PC-3 (cell line): Measurements from ENCODE around the gene THRB. TPM values are rescaled to one million over a fixed set of nuclear protein-coding genes. Genes with fewer than 3 reads are reported as not detected.

ENCODE experiments used
- ATAC-seq: fragments of 200-7000 bp; cut with Tn5 transposase; 2 replicates; pipeline ENCODE4 v1.9.1; 2020; ENCODE audit warnings: mild to moderate bottlenecking, moderate library complexity
- BruUV-seq: library from RNA; stranded (reverse); fragments of 400-500 nt; replicated peaks from 2 replicates; lab custom pipeline; 2021; lab: Mats Ljungman, UMichigan
- CTCF ChIA-PET: fragments of 300-600 bp; sonication (Branson Sonifier 250); formaldehyde crosslinking; loops from one replicate; lab custom pipeline; 2022; ENCODE audit warnings: antibody characterized with exemption; lab: Charles Lee
- POLR2A ChIA-PET: fragments of 300-600 bp; sonication (Branson Sonifier 250); formaldehyde crosslinking; loops from one replicate; lab custom pipeline; 2022; ENCODE audit warnings: antibody characterized with exemption; ENCODE audit not compliant: unreplicated experiment; lab: Charles Lee
- DNase-seq: peaks from one replicate; pipeline ENCODE4 v3.0.0-alpha.2; 2015
- H2AFZ ChIP-seq: fragments of 300-600 bp; sonication (generic); 2 replicates; pipeline ENCODE4 v1.6.0; 2016; ENCODE audit warnings: antibody characterized with exemption, low read length
- H3F3A ChIP-seq: fragments of 300-600 bp; sonication (generic); one replicate; pipeline ENCODE4 v1.6.0; 2017; ENCODE audit warnings: antibody characterized with exemption, low read length, control low read depth, mild to moderate bottlenecking; ENCODE audit not compliant: unreplicated experiment
- H3K27ac ChIP-seq: fragments of 300-600 bp; sonication (generic); 2 replicates; pipeline ENCODE4 v1.5.1; 2016; ENCODE audit warnings: mild to moderate bottlenecking, low read length
- H3K27me3 ChIP-seq: fragments of 300-600 bp; sonication (generic); 2 replicates; pipeline ENCODE4 v1.6.1; 2016; ENCODE audit warnings: low read length, mixed read lengths
- H3K36me3 ChIP-seq: fragments of 300-600 bp; sonication (generic); 2 replicates; pipeline ENCODE4 v1.6.1; 2016; ENCODE audit warnings: low read depth, mixed run types, low read length, mixed read lengths
- H3K4me1 ChIP-seq: fragments of 300-600 bp; sonication (generic); 2 replicates; pipeline ENCODE4 v1.5.1; 2016; ENCODE audit warnings: low read length; ENCODE audit not compliant: insufficient read depth
- H3K4me2 ChIP-seq: fragments of 300-600 bp; sonication (generic); 2 replicates; pipeline ENCODE4 v1.6.0; 2016; ENCODE audit warnings: low read length
- H3K4me3 ChIP-seq: fragments of 300-600 bp; sonication (generic); 2 replicates; pipeline ENCODE4 v1.5.1; 2016; ENCODE audit warnings: mild to moderate bottlenecking, low read length, mixed read lengths
- H3K79me2 ChIP-seq: fragments of 300-600 bp; sonication (generic); 2 replicates; pipeline ENCODE4 v1.6.1; 2017; ENCODE audit warnings: low read length, mixed read lengths
- H3K9ac ChIP-seq: fragments of 300-600 bp; sonication (generic); 2 replicates; pipeline ENCODE4 v1.6.0; 2016; ENCODE audit warnings: mild to moderate bottlenecking, low read length
- H3K9me2 ChIP-seq: fragments of 300-600 bp; sonication (generic); replicated peaks from 2 replicates; pipeline ENCODE4 v1.6.1; 2016; ENCODE audit warnings: mixed run types, low read length, mixed read lengths
- H3K9me3 ChIP-seq: fragments of 300-600 bp; sonication (generic); 2 replicates; pipeline ENCODE4 v1.6.1; 2016; ENCODE audit warnings: low read length, mixed read lengths
- H4K20me1 ChIP-seq: fragments of 300-600 bp; sonication (generic); 2 replicates; pipeline ENCODE4 v1.6.1; 2016; ENCODE audit warnings: low read length, mixed read lengths
- EZH2 ChIP-seq: fragments of 300-600 bp; sonication (generic); IDR thresholded peaks from one replicate; pipeline ENCODE4 v1.6.1; 2017; ENCODE audit warnings: antibody characterized with exemption, mild to moderate bottlenecking, low read length; ENCODE audit not compliant: unreplicated experiment
- EZH2phosphoT487 ChIP-seq: fragments of 300-600 bp; sonication (generic); IDR thresholded peaks from 2 replicates; pipeline ENCODE4 v1.6.1; 2018; ENCODE audit warnings: mild to moderate bottlenecking, antibody characterized with exemption, low read length, borderline replicate concordance
- intact Hi-C: fragments of 100-400 bp; cut with micrococcal nuclease; formaldehyde crosslinking; loops from 2 replicates; pipeline ENCODE4 v1.9.0; 2023
- total RNA-seq: library from RNA; depleted of rRNA; stranded (reverse); fragments of >200 nt; gene quantifications from 2 replicates; pipeline ENCODE4 v1.2.3, GENCODE V29; 2014
- TF ChIP-seq, protein P1 (sequence below): fragments of 300-600 bp; sonication (generic); conservative IDR thresholded peaks from 2 replicates; pipeline ENCODE4 v1.5.1; 2017; ENCODE audit warnings: antibody characterized with exemption, low read depth, mild to moderate bottlenecking, low read length

Gene THRB
- total RNA-seq, 1 experiment from 2014 or later, result 9.7 TPM

DNA sequence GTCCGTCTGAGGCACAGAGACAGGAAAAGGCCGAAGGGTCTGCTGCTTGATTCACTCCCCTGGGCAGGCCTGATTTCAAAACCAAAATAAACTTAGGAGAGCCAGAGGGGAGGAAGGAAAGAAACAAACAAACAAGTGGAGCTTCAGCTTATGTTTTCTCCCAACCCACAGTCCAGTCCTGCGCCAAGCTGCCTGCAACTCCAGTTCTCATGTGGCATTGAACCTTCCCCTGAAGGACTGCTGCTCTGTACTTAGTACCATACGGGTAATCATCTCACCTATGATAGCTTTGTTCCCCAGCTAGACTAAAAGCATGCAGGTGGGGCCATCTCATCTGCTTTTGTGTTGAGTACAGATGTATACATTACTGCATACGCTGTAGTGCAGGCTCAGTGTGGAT is 236.4 kb downstream of the THRB start:
- Histone ChIP-seq H3K9me3 (no peaks in the 10 kb centered on the region), H3K4me3 (no peak overlapping the region), H3K36me3 (no peaks in the 10 kb centered on the region), H3K27me3 (no peaks in the 10 kb centered on the region), H3K9ac (no peak overlapping the region), H3K4me1 (peaks cover 11% of the 10 kb centered on the region), H3K4me2 (no peak overlapping the region), H3K27ac (no peak overlapping the region), H3K9me2 (no peaks in the 10 kb centered on the region), H4K20me1 (no peaks in the 10 kb centered on the region), H3K79me2 (no peaks in the 10 kb centered on the region), H2AFZ (no peak overlapping the region), H3F3A (no peaks in the 10 kb centered on the region)
- ATAC-seq, result no peak
- no peak for DNase-seq
- intact Hi-C loops, result no loop called here
- ChIA-PET POLR2A (no interaction called here), CTCF (no interaction called here)
- TF ChIP-seq, protein P1, sequence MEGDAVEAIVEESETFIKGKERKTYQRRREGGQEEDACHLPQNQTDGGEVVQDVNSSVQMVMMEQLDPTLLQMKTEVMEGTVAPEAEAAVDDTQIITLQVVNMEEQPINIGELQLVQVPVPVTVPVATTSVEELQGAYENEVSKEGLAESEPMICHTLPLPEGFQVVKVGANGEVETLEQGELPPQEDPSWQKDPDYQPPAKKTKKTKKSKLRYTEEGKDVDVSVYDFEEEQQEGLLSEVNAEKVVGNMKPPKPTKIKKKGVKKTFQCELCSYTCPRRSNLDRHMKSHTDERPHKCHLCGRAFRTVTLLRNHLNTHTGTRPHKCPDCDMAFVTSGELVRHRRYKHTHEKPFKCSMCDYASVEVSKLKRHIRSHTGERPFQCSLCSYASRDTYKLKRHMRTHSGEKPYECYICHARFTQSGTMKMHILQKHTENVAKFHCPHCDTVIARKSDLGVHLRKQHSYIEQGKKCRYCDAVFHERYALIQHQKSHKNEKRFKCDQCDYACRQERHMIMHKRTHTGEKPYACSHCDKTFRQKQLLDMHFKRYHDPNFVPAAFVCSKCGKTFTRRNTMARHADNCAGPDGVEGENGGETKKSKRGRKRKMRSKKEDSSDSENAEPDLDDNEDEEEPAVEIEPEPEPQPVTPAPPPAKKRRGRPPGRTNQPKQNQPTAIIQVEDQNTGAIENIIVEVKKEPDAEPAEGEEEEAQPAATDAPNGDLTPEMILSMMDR, result no peak
- TF ChIP-seq EZH2, result no peak
- no peak for TF ChIP-seq EZH2phosphoT487
- no TSS peak for BruUV-seq

- no peaks in the 10 kb centered on the region for H3F3A ChIP-seq
- ChIA-PET CTCF (no interaction called here), POLR2A (no interaction called here)
- peaks cover 11% of the 10 kb centered on the region for H3K4me1 ChIP-seq
- no peak overlapping the region for H3K27ac ChIP-seq
- H3K36me3 ChIP-seq, result no peaks in the 10 kb centered on the region
- no peak for TF ChIP-seq EZH2phosphoT487
- TF ChIP-seq EZH2, result no peak
- TF ChIP-seq, protein P1, result no peak
- no peaks in the 10 kb centered on the region for H3K79me2 ChIP-seq
- no peak overlapping the region for H3K4me2 ChIP-seq
- no TSS peak for BruUV-seq
- no peak overlapping the region for H3K4me3 ChIP-seq
- H4K20me1 ChIP-seq, result no peaks in the 10 kb centered on the region
- no peaks in the 10 kb centered on the region for H3K9me3 ChIP-seq
- no peaks in the 10 kb centered on the region for H3K27me3 ChIP-seq
- no peaks in the 10 kb centered on the region for H3K9me2 ChIP-seq
- ATAC-seq, result no peak
- H2AFZ ChIP-seq, result no peak overlapping the region
- intact Hi-C loops, result no loop called here
- DNase-seq, result no peak
- H3K9ac ChIP-seq, result no peak overlapping the region
Observed at GRCh38 chr3:24255414-24255813, 239.2 kb downstream of the THRB start.

DNA sequence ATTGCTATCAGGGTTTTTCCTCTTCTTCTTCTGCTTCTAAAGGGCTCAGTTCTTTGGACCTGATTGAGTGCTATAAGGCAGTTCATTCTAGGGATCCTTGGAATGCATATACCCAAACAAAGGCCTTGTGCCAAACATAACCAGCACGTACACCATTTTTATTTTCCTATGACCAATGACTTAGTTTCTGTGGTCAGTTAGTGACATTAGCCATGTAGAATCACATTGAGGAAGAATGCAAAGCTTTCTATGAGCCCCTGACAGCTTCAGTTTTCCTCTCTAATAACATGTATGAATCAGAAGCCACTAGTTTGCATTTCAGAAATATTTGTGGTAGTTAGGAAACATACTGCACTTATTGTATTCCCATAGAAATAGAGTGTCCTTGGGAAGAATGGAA is 240.0 kb downstream of the THRB start:
- BruUV-seq, result no TSS peak
- intact Hi-C loops, result no loop called here

More for the DNA sequence above, 240.0 kb downstream of the THRB start:
- Histone ChIP-seq H3K9me3 (no peaks in the 10 kb centered on the region), H3K4me1 (peaks cover 14% of the 10 kb centered on the region), H3K79me2 (no peaks in the 10 kb centered on the region), H3K4me2 (no peak overlapping the region; the same call in 1 of the 2 replicates), H3K9ac (no peak overlapping the region), H3K27ac (peak overlapping the region; percentile 27), H3K9me2 (no peaks in the 10 kb centered on the region), H2AFZ (no peak overlapping the region), H3F3A (no peaks in the 10 kb centered on the region), H3K27me3 (no peaks in the 10 kb centered on the region), H3K4me3 (no peak overlapping the region), H4K20me1 (no peaks in the 10 kb centered on the region), H3K36me3 (no peaks in the 10 kb centered on the region)
- CTCF ChIA-PET, result no interaction called here
- ATAC-seq (peak; percentile 70), DNase-seq (peak; percentile 89)
- TF ChIP-seq EZH2, result no peak
- no peak for TF ChIP-seq EZH2phosphoT487
- TF ChIP-seq, protein P1, result no peak
- POLR2A ChIA-PET, result no interaction called here
